Measurements from ENCODE around the gene ECPAS. TPM values are rescaled to one million over a fixed set of nuclear protein-coding genes. Genes with fewer than 3 reads are reported as not detected.
"Not testable (repeated sequence)": the region's sequence is repeated elsewhere in the genome, so short reads cannot be mapped to it uniquely, and the experiment has no call there.

The ECPAS gene
- total RNA-seq, 1 donor from 2014 or later, result 120 TPM

GRCh38 chr9:111482694-111483438 is 1.3 kb downstream of the ECPAS start:
- ATAC-seq (peak; percentile 74), DNase-seq (peak; percentile 87)
- intact Hi-C loops (cut with micrococcal nuclease), result no loop called here

GRCh38 chr9:111481885-111482636 is 2.1 kb downstream of the ECPAS start:
- intact Hi-C loops (cut with micrococcal nuclease), result no loop called here
- ATAC-seq (no peak), DNase-seq (no peak)

- ATAC-seq, result no peak
- DNase-seq, result no peak
- intact Hi-C loops (cut with micrococcal nuclease), result no loop called here
These were observed 6.5 kb downstream of the ECPAS start for GRCh38 chr9:111477677-111478076.

GRCh38 chr9:111475195-111475594 is 9.0 kb downstream of the ECPAS start:
- ATAC-seq (peak; percentile 39), DNase-seq (no peak)
- intact Hi-C loops (cut with micrococcal nuclease), result no loop called here

- DNase-seq (no peak), ATAC-seq (no peak)
- intact Hi-C loops (cut with micrococcal nuclease), result no loop called here
These were observed 9.8 kb downstream of the ECPAS start for GRCh38 chr9:111474385-111474784.

GRCh38 chr9:111467778-111468367 is 16.3 kb downstream of the ECPAS start:
- ATAC-seq (no peak), DNase-seq (no peak)
- intact Hi-C loops (cut with micrococcal nuclease), result no loop called here

GRCh38 chr9:111463048-111463447 is 21.1 kb downstream of the ECPAS start:
- DNase-seq (no peak), ATAC-seq (no peak)
- intact Hi-C loops (cut with micrococcal nuclease), result no loop called here

GRCh38 chr9:111458139-111459009 is 25.8 kb downstream of the ECPAS start:
- intact Hi-C loops (cut with micrococcal nuclease), result no loop called here
- ATAC-seq, result no peak
- DNase-seq, result no peak

- ATAC-seq (peak; percentile 72), DNase-seq (no peak)
- intact Hi-C loops (cut with micrococcal nuclease), result no loop called here
These were observed 27.7 kb downstream of the ECPAS start for GRCh38 chr9:111456529-111456928.

- DNase-seq, result no peak
- ATAC-seq, result no peak
These were observed 28.5 kb downstream of the ECPAS start for GRCh38 chr9:111455638-111456037.

GRCh38 chr9:111454751-111455150 is 29.4 kb downstream of the ECPAS start:
- DNase-seq, result no peak
- intact Hi-C loops (cut with micrococcal nuclease), result no loop called here

More at GRCh38 chr9:111455638-111456037, 28.5 kb downstream of the ECPAS start:
- intact Hi-C loops (cut with micrococcal nuclease), result no loop called here

GRCh38 chr9:111451570-111451969 is 32.6 kb downstream of the ECPAS start:
- intact Hi-C loops (cut with micrococcal nuclease), result no loop called here
- ATAC-seq, result peak; percentile 32
- DNase-seq, result no peak

More at GRCh38 chr9:111454751-111455150, 29.4 kb downstream of the ECPAS start:
- ATAC-seq, result no peak

- no peak for DNase-seq
- ATAC-seq, result peak; percentile 77
- intact Hi-C loops (cut with micrococcal nuclease), result no loop called here
These were observed 34.1 kb downstream of the ECPAS start for GRCh38 chr9:111450124-111450523.

GRCh38 chr9:111449705-111450104 is 34.5 kb downstream of the ECPAS start:
- DNase-seq, result no peak
- intact Hi-C loops (cut with micrococcal nuclease), result no loop called here
- ATAC-seq, result peak; percentile 32

- intact Hi-C loops (cut with micrococcal nuclease); DNase-seq; ATAC-seq: not testable (repeated sequence)
These were observed 38.4 kb downstream of the ECPAS start for GRCh38 chr9:111445799-111446198.

- intact Hi-C loops (cut with micrococcal nuclease), result no loop called here
- DNase-seq, result no peak
- no peak for ATAC-seq
These were observed 40.7 kb downstream of the ECPAS start for GRCh38 chr9:111443454-111443853.

- DNase-seq, result no peak
- intact Hi-C loops (cut with micrococcal nuclease), result no loop called here
- ATAC-seq, result no peak
These were observed 41.7 kb downstream of the ECPAS start for GRCh38 chr9:111442360-111443027.

GRCh38 chr9:111440226-111440625 is 44.0 kb downstream of the ECPAS start:
- ATAC-seq, result no peak
- intact Hi-C loops (cut with micrococcal nuclease), result no loop called here
- no peak for DNase-seq
